GM12892 (cell line): ENCODE measurements around the gene HOXC4.

Experiments
- DNase-seq: peaks from one replicate; pipeline ENCODE4 v3.0.0; 2011; ENCODE audit not compliant: insufficient read length
- FAIRE-seq: peaks from 2 replicates; lab custom pipeline; 2011; peaks lifted over from hg19 to GRCh38; lab: Jason Lieb, UNC
- POLR2A ChIP-seq: IDR thresholded peaks from 2 replicates; pipeline ENCODE4 v1.6.1; 2011; ENCODE audit warnings: low read depth, low read length, control low read depth
- POLR2AphosphoS5 ChIP-seq: IDR thresholded peaks from 2 replicates; pipeline ENCODE4 v1.6.1; 2011; ENCODE audit warnings: low read depth, low read length, control low read depth
- TAF1 ChIP-seq: IDR thresholded peaks from 2 replicates; pipeline ENCODE4 v1.6.1; 2011; ENCODE audit warnings: low read depth, mild to moderate bottlenecking, control low read depth, low read length, borderline replicate concordance

Gene HOXC4

GRCh38 chr12:54033106-54033979, 20.3 kb upstream of the HOXC4 start:
- no peak for TF ChIP-seq POLR2AphosphoS5
- TF ChIP-seq POLR2A: no peak
- TF ChIP-seq TAF1: no peak
- no peak for FAIRE-seq
- DNase-seq: no peak

GRCh38 chr12:54033980-54034784, 19.5 kb upstream of the HOXC4 start:
- peak; percentile 62 for FAIRE-seq
- no peak for DNase-seq
- TF ChIP-seq TAF1: no peak
- TF ChIP-seq POLR2A: no peak
- TF ChIP-seq POLR2AphosphoS5: no peak

GRCh38 chr12:54034785-54035310, 18.8 kb upstream of the HOXC4 start:
- TF ChIP-seq POLR2A: no peak
- no peak for TF ChIP-seq POLR2AphosphoS5
- no peak for TF ChIP-seq TAF1
- DNase-seq: no peak
- peak; percentile 30 for FAIRE-seq

GRCh38 chr12:54035568-54036264, 17.9 kb upstream of the HOXC4 start:
- no peak for DNase-seq

GRCh38 chr12:54036620-54037359, 16.8 kb upstream of the HOXC4 start:
- FAIRE-seq (no peak), DNase-seq (no peak)
- TF ChIP-seq POLR2A (no peak), TAF1 (no peak), POLR2AphosphoS5 (no peak)

More at GRCh38 chr12:54035568-54036264, 17.9 kb upstream of the HOXC4 start:
- no peak for FAIRE-seq
- TF ChIP-seq TAF1 (no peak), POLR2A (no peak), POLR2AphosphoS5 (no peak)

GRCh38 chr12:54037360-54038283, 16.0 kb upstream of the HOXC4 start:
- TF ChIP-seq POLR2AphosphoS5 (no peak), TAF1 (no peak)
- FAIRE-seq (no peak), DNase-seq (no peak)

- TF ChIP-seq POLR2A: no peak
- no peak for TF ChIP-seq POLR2AphosphoS5
- no peak for TF ChIP-seq TAF1
- FAIRE-seq (no peak), DNase-seq (no peak)
These were observed 15.3 kb upstream of the HOXC4 start for GRCh38 chr12:54038284-54038870.

- TF ChIP-seq POLR2AphosphoS5: no peak
- no peak for TF ChIP-seq TAF1
- no peak for TF ChIP-seq POLR2A
- DNase-seq (no peak), FAIRE-seq (no peak)
These were observed 14.7 kb upstream of the HOXC4 start for GRCh38 chr12:54038871-54039414.

GRCh38 chr12:54039417-54040147, 14.1 kb upstream of the HOXC4 start:
- FAIRE-seq (no peak), DNase-seq (no peak)
- TF ChIP-seq POLR2AphosphoS5 (no peak), POLR2A (no peak), TAF1 (no peak)
